IMR-90 (cell line): Measurements from ENCODE around the gene CTBP2. TPM values are rescaled to one million over a fixed set of nuclear protein-coding genes. Genes with fewer than 3 reads are reported as not detected.

Experiments used
- ATAC-seq: fragments of 200-7000 bp; cut with Tn5 transposase; 2 replicates; pipeline ENCODE4 v1.9.1; 2020; ENCODE audit warnings: low read depth, mild to moderate bottlenecking, moderate library complexity
- BruUV-seq: library from RNA; stranded (reverse); fragments of 400-500 nt; replicated peaks from 2 replicates; lab custom pipeline; 2021; lab: Mats Ljungman, UMichigan
- CTCF ChIA-PET: fragments of 300-600 bp; formaldehyde crosslinking; extraction: SDS; loops from one replicate; lab custom pipeline; 2021; ENCODE audit warnings: antibody characterized with exemption; lab: Yijun Ruan, JAX
- POLR2A ChIA-PET: fragments of 300-600 bp; sonication (Branson Sonifier 250); formaldehyde crosslinking; loops from one replicate; lab custom pipeline; 2022; ENCODE audit warnings: antibody characterized with exemption; ENCODE audit not compliant: unreplicated experiment; lab: Charles Lee
- DNase-seq: peaks from one replicate; pipeline ENCODE4 v3.0.0; 2013
- H2AFZ ChIP-seq: replicated peaks from 2 replicates; pipeline ENCODE3; 2013; ENCODE audit warnings: low read length, mild to moderate bottlenecking; ENCODE audit not compliant: poor library complexity
- H2AK5ac ChIP-seq: 2 replicates; pipeline ENCODE4 v1.6.1; 2013; ENCODE audit warnings: low read depth, low read length, inconsistent platforms
- H2AK9ac ChIP-seq: replicated peaks from 2 replicates; pipeline ENCODE3; 2013; ENCODE audit warnings: mild to moderate bottlenecking, low read depth, low read length, moderate library complexity; ENCODE audit not compliant: poor library complexity
- H2BK120ac ChIP-seq: 2 replicates; pipeline ENCODE4 v1.6.1; 2013; ENCODE audit warnings: low read depth, low read length, inconsistent platforms
- H2BK15ac ChIP-seq: 3 replicates; pipeline ENCODE4 v1.6.1; 2013; ENCODE audit warnings: low read depth, low read length, inconsistent platforms
- H2BK20ac ChIP-seq: 2 replicates; pipeline ENCODE4 v1.6.1; 2013; ENCODE audit warnings: low read depth, mild to moderate bottlenecking, inconsistent platforms, low read length, moderate library complexity
- H2BK5ac ChIP-seq: 2 replicates; pipeline ENCODE4 v1.6.1; 2013; ENCODE audit warnings: mild to moderate bottlenecking, low read depth, low read length, inconsistent platforms; ENCODE audit not compliant: poor library complexity, severe bottlenecking
- H3K14ac ChIP-seq: replicated peaks from 2 replicates; pipeline ENCODE4 v1.6.1; 2013; ENCODE audit warnings: low read depth, low read length, inconsistent platforms
- H3K18ac ChIP-seq: 2 replicates; pipeline ENCODE4 v1.6.1; 2013; ENCODE audit warnings: low read depth, low read length, control low read depth
- H3K23ac ChIP-seq: 2 replicates; pipeline ENCODE4 v1.6.1; 2013; ENCODE audit warnings: low read depth, low read length, inconsistent platforms
- H3K27ac ChIP-seq: 2 replicates; pipeline ENCODE4 v1.5.1; 2013; ENCODE audit warnings: mild to moderate bottlenecking, control low read depth, low read length; ENCODE audit not compliant: insufficient read depth
- H3K27me3 ChIP-seq: 2 replicates; pipeline ENCODE4 v1.6.1; 2013; ENCODE audit warnings: low read length; ENCODE audit not compliant: control insufficient read depth, insufficient read depth
- H3K36me3 ChIP-seq: 2 replicates; pipeline ENCODE4 v1.6.1; 2013; ENCODE audit warnings: low read length, mixed read lengths; ENCODE audit not compliant: control insufficient read depth, insufficient read depth
- H3K4ac ChIP-seq: 2 replicates; pipeline ENCODE4 v1.6.1; 2013; ENCODE audit warnings: low read depth, low read length, inconsistent platforms
- H3K4me1 ChIP-seq: 2 replicates; pipeline ENCODE4 v1.6.1; 2013; ENCODE audit warnings: low read length, mixed read lengths; ENCODE audit not compliant: control insufficient read depth, insufficient read depth
- H3K4me2 ChIP-seq: 2 replicates; pipeline ENCODE4 v1.6.1; 2013; ENCODE audit warnings: low read depth, mild to moderate bottlenecking, control low read depth, low read length, moderate library complexity
- H3K4me3 ChIP-seq: 2 replicates; pipeline ENCODE4 v1.5.1; 2013; ENCODE audit warnings: low read depth, mild to moderate bottlenecking, control low read depth, low read length, moderate library complexity; ENCODE audit not compliant: insufficient read depth
- H3K56ac ChIP-seq: 2 replicates; pipeline ENCODE4 v1.6.1; 2013; ENCODE audit warnings: low read length, inconsistent platforms; ENCODE audit not compliant: insufficient read depth; ENCODE audit errors: extremely low read depth
- H3K79me1 ChIP-seq, 2 experiments: 2 replicates each; pipeline ENCODE4 v1.6.1; 2013; ENCODE audit warnings: low read length in 2 of 2, inconsistent platforms in 1 of 2, low read depth in 1 of 2
- H3K9ac ChIP-seq: 2 replicates; pipeline ENCODE4 v1.6.1; 2013; ENCODE audit warnings: low read depth, low read length, control low read depth
- H3K9me1 ChIP-seq: 2 replicates; pipeline ENCODE4 v1.6.1; 2013; ENCODE audit warnings: low read length, inconsistent platforms; ENCODE audit not compliant: insufficient read depth
- H3K9me3 ChIP-seq: 2 replicates; pipeline ENCODE4 v1.6.1; 2013; ENCODE audit warnings: low read length; ENCODE audit not compliant: control insufficient read depth, insufficient read depth
- H4K20me1 ChIP-seq: 2 replicates; pipeline ENCODE4 v1.6.1; 2013; ENCODE audit warnings: low read length, inconsistent platforms; ENCODE audit not compliant: insufficient read depth
- H4K5ac ChIP-seq: 2 replicates; pipeline ENCODE4 v1.6.1; 2013; ENCODE audit warnings: mild to moderate bottlenecking, low read depth, low read length, control low read depth
- H4K8ac ChIP-seq, 2 experiments: 2 replicates each; pipeline ENCODE4 v1.6.1; 2013; ENCODE audit warnings: low read depth in 2 of 2, low read length in 2 of 2, control low read depth in 1 of 2, inconsistent platforms in 1 of 2
- H4K91ac ChIP-seq: 2 replicates; pipeline ENCODE4 v1.6.1; 2013; ENCODE audit warnings: low read depth, low read length, inconsistent platforms; ENCODE audit not compliant: insufficient read depth
- BHLHE40 ChIP-seq: fragments of 150-350 bp; IDR thresholded peaks from 2 replicates; pipeline ENCODE4 v1.6.1; 2016; ENCODE audit warnings: mild to moderate bottlenecking, low read depth, low read length
- CEBPB ChIP-seq: IDR thresholded peaks from 2 replicates; pipeline ENCODE4 v1.6.1; 2012; ENCODE audit warnings: low read depth, low read length, improper control_type of control experiment
- CHD1 ChIP-seq: IDR thresholded peaks from 2 replicates; pipeline ENCODE4 v1.6.1; 2012; ENCODE audit warnings: low read depth, low read length, improper control_type of control experiment
- FOS ChIP-seq: fragments of 150-350 bp; IDR thresholded peaks from 2 replicates; pipeline ENCODE4 v1.6.1; 2016; ENCODE audit warnings: low read depth, low read length
- MAFK ChIP-seq: IDR thresholded peaks from 2 replicates; pipeline ENCODE4 v1.6.1; 2012; ENCODE audit warnings: low read depth, low read length, improper control_type of control experiment
- MAZ ChIP-seq: IDR thresholded peaks from 2 replicates; pipeline ENCODE4 v1.6.1; 2012; ENCODE audit warnings: low read depth, mild to moderate bottlenecking, low read length, improper control_type of control experiment, moderate library complexity, borderline replicate concordance
- MXI1 ChIP-seq: IDR thresholded peaks from 2 replicates; pipeline ENCODE4 v1.6.1; 2012; ENCODE audit warnings: low read depth, mild to moderate bottlenecking, low read length, moderate library complexity, borderline replicate concordance
- NFE2L2 ChIP-seq: fragments of 150-350 bp; IDR thresholded peaks from 2 replicates; pipeline ENCODE4 v1.6.1; 2016; ENCODE audit warnings: low read depth, mild to moderate bottlenecking, low read length
- POLR2A ChIP-seq: IDR thresholded peaks from 2 replicates; pipeline ENCODE4 v1.6.1; 2012; ENCODE audit warnings: mild to moderate bottlenecking, low read depth, low read length
- RAD21 ChIP-seq: IDR thresholded peaks from 2 replicates; pipeline ENCODE4 v1.6.1; 2012; ENCODE audit warnings: low read length, improper control_type of control experiment
- RCOR1 ChIP-seq: IDR thresholded peaks from 2 replicates; pipeline ENCODE4 v1.6.1; 2012; ENCODE audit warnings: mild to moderate bottlenecking, low read length, improper control_type of control experiment; ENCODE audit not compliant: insufficient replicate concordance
- RFX5 ChIP-seq: IDR thresholded peaks from 2 replicates; pipeline ENCODE4 v1.8.0; 2012; ENCODE audit warnings: low read depth, mild to moderate bottlenecking, low read length, moderate library complexity
- SMC3 ChIP-seq: fragments of 150-350 bp; IDR thresholded peaks from 2 replicates; pipeline ENCODE4 v1.6.1; 2016; ENCODE audit warnings: low read depth, mild to moderate bottlenecking, antibody characterized with exemption, low read length, moderate library complexity
- WGBS, 2 experiments: methylation state at CpG; one replicate each; pipeline versions ENCODE4 v1.1.5 to v1.1.7; 2013; ENCODE audit warnings: missing lambda C conversion rate in 2 of 2; ENCODE audit not compliant: insufficient read length in 1 of 2; ENCODE audit errors: extremely low coverage in 2 of 2; 5-methylcytosine and 5-hydroxymethylcytosine counted together
- dilution Hi-C: fragments of 300-500 bp; cut with HindIII; formaldehyde crosslinking; loops from one replicate; pipeline ENCODE4 v1.14.3; 2018; ENCODE audit warnings: low sequenced_read_pairs; ENCODE audit not compliant: unreplicated experiment
- in situ Hi-C: fragments of 300-500 bp; cut with MboI; formaldehyde crosslinking; loops from 3 replicates; pipeline ENCODE4 v1.14.3; 2019; ENCODE audit warnings: low sequenced_read_pairs, inconsistent platforms, mixed read lengths
- intact Hi-C: fragments of 100-400 bp; cut with micrococcal nuclease; formaldehyde crosslinking; loops from 2 replicates; pipeline ENCODE4 v1.10.0; 2022
- polyA plus RNA-seq, 3 experiments: library from polyadenylated mRNA; depleted of rRNA; stranded (reverse); fragments of >200 nt; gene quantifications; 2 replicates each; pipeline ENCODE4 v1.2.3, GENCODE V29; 2012; ENCODE audit warnings: low replicate concordance in 1 of 3
- total RNA-seq: library from RNA; depleted of rRNA; stranded (reverse); fragments of >200 nt; gene quantifications from 2 replicates; pipeline ENCODE4 v1.2.3, GENCODE V29; 2012
- TF ChIP-seq, protein P1 (sequence below): fragments of 150-350 bp; IDR thresholded peaks from 2 replicates; pipeline ENCODE4 v1.6.1; 2016; ENCODE audit warnings: low read depth, mild to moderate bottlenecking, low read length, moderate library complexity, borderline replicate concordance
- TF ChIP-seq, protein P2 (sequence below): conservative IDR thresholded peaks from 2 replicates; pipeline ENCODE4 v1.5.1; 2012; ENCODE audit warnings: mild to moderate bottlenecking, low read depth, low read length, improper control_type of control experiment
- TF ChIP-seq, protein P3 (sequence below): fragments of 150-350 bp; IDR thresholded peaks from 2 replicates; pipeline ENCODE4 v1.6.1; 2017; ENCODE audit warnings: mild to moderate bottlenecking, antibody characterized with exemption, low read length, low read depth

The CTBP2 gene
- total and polyA plus RNA-seq, 2 of the 4 experiments (the other 2 are of a cell fraction) = 81.0 to 86.6 TPM

DNA sequence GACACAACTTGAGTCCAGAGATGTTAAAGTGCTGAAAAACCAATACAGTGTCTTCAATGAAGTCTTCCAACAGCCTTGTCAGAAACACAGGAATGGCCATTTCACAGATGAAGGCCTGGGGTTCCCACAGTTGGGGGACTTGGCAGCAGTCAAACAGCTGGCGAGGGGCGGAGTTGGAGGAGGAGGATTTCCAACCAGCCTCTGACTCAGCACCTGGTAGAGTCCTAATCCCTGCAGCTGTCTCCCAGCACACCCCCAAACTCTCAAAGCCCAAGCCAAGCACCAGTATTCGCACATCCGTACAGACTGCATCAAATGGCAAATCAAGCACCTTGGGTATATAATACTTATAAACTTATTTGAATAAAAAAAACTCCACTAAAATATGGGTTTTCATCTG is 28.0 kb downstream of the CTBP2 start:
- peaks cover 94% of the 10 kb centered on the region for H4K20me1 ChIP-seq
- DNase-seq = peak; percentile 35
- no peak overlapping the region for H3K4me3 ChIP-seq
- H3K56ac ChIP-seq = no peak overlapping the region
- dilution Hi-C loops = no loop called here
- H3K14ac ChIP-seq = no peak overlapping the region
- H3K4me1 ChIP-seq = peaks cover 6% of the 10 kb centered on the region
- peaks cover 25% of the 10 kb centered on the region for H3K9me1 ChIP-seq
- H2AFZ ChIP-seq = no peak overlapping the region
- no peaks in the 10 kb centered on the region for H3K27me3 ChIP-seq
- peak; percentile 16; the same call in 1 of the 2 replicates for ATAC-seq
- H2AK5ac ChIP-seq = no peak overlapping the region
- no peak overlapping the region for H3K18ac ChIP-seq
- no peak overlapping the region for H4K8ac ChIP-seq
- POLR2A ChIA-PET = interaction anchor here (0.6 kb wide), 1 partner anchor 400 kb away, joined by 5 read pairs; no protein-coding TSS in a partner anchor
- no peak overlapping the region for H3K9ac ChIP-seq
- TF ChIP-seq POLR2A (no peak), MAZ (no peak), NFE2L2 (no peak), BHLHE40 (no peak), RFX5 (no peak), MAFK (no peak), FOS (no peak), CHD1 (no peak), CEBPB (no peak), MXI1 (no peak), RAD21 (no peak), SMC3 (no peak), RCOR1 (no peak)
- TF ChIP-seq, protein P1, sequence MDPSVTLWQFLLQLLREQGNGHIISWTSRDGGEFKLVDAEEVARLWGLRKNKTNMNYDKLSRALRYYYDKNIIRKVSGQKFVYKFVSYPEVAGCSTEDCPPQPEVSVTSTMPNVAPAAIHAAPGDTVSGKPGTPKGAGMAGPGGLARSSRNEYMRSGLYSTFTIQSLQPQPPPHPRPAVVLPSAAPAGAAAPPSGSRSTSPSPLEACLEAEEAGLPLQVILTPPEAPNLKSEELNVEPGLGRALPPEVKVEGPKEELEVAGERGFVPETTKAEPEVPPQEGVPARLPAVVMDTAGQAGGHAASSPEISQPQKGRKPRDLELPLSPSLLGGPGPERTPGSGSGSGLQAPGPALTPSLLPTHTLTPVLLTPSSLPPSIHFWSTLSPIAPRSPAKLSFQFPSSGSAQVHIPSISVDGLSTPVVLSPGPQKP = no peak
- TF ChIP-seq, protein P2, sequence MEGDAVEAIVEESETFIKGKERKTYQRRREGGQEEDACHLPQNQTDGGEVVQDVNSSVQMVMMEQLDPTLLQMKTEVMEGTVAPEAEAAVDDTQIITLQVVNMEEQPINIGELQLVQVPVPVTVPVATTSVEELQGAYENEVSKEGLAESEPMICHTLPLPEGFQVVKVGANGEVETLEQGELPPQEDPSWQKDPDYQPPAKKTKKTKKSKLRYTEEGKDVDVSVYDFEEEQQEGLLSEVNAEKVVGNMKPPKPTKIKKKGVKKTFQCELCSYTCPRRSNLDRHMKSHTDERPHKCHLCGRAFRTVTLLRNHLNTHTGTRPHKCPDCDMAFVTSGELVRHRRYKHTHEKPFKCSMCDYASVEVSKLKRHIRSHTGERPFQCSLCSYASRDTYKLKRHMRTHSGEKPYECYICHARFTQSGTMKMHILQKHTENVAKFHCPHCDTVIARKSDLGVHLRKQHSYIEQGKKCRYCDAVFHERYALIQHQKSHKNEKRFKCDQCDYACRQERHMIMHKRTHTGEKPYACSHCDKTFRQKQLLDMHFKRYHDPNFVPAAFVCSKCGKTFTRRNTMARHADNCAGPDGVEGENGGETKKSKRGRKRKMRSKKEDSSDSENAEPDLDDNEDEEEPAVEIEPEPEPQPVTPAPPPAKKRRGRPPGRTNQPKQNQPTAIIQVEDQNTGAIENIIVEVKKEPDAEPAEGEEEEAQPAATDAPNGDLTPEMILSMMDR = no peak
- TF ChIP-seq, protein P3, sequence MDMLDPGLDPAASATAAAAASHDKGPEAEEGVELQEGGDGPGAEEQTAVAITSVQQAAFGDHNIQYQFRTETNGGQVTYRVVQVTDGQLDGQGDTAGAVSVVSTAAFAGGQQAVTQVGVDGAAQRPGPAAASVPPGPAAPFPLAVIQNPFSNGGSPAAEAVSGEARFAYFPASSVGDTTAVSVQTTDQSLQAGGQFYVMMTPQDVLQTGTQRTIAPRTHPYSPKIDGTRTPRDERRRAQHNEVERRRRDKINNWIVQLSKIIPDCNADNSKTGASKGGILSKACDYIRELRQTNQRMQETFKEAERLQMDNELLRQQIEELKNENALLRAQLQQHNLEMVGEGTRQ = no peak
- in situ Hi-C loops = no loop called here
- peaks cover 50 to 94% of the 10 kb centered on the region in 2 experiments for H3K79me1 ChIP-seq
- CTCF ChIA-PET = interaction anchor here (0.7 kb wide), 1 partner anchor 22 kb away, joined by 6 read pairs; no protein-coding TSS in a partner anchor
- H3K4me2 ChIP-seq = no peak overlapping the region
- intact Hi-C loops = no loop called here
- H4K5ac ChIP-seq = no peak overlapping the region
- no peak overlapping the region for H2BK20ac ChIP-seq
- H2BK15ac ChIP-seq = no peak overlapping the region
- peaks cover 45% of the 10 kb centered on the region for H3K36me3 ChIP-seq
- H3K23ac ChIP-seq = no peak overlapping the region
- no peak overlapping the region for H3K27ac ChIP-seq
- H2BK120ac ChIP-seq = no peak overlapping the region
- BruUV-seq = no TSS peak
- no peak overlapping the region for H2AK9ac ChIP-seq
- no peak overlapping the region for H2BK5ac ChIP-seq
- no peak overlapping the region for H4K91ac ChIP-seq
- WGBS, 2 experiments = no CpG with 5 or more reads among the region's 4 CpGs
- peaks cover 4% of the 10 kb centered on the region for H3K9me3 ChIP-seq
- no peak overlapping the region for H3K4ac ChIP-seq
